Measurements from ENCODE around the gene CNKSR2.

Gene CNKSR2

GRCh38 chrX:21660156-21660555 lies 285.9 kb downstream of the CNKSR2 start:
- Histone ChIP-seq H4K20me1 (ENCODE audit: insufficient read depth, low read length) (no peaks in the 10 kb centered on the region), H3K36me3 (replicated peaks; ENCODE audit: insufficient read depth, low read length) (no peaks in the 10 kb centered on the region), H3K9me2 (replicated peaks; ENCODE audit: insufficient read depth, low read length) (no peaks in the 10 kb centered on the region), H3K4me1 (ENCODE audit: low read length) (no peaks in the 10 kb centered on the region), H3K79me2 (ENCODE audit: low read length) (no peaks in the 10 kb centered on the region), H3K9ac (ENCODE audit: low read length) (no peak overlapping the region), H3K27ac (ENCODE audit: low read length) (no peak overlapping the region), H3K27me3 (replicated peaks; ENCODE audit: insufficient read depth, low read length) (no peaks in the 10 kb centered on the region), H3K4me3 (ENCODE audit: low read length) (no peak overlapping the region), H2AFZ (ENCODE audit: low read length) (no peak overlapping the region), H3K4me2 (ENCODE audit: low read depth, low read length) (no peak overlapping the region), H3K9me3 (replicated peaks; ENCODE audit: insufficient read depth, low read length) (no peaks in the 10 kb centered on the region), H3F3A (ENCODE audit: insufficient read depth, low read length) (no peaks in the 10 kb centered on the region)
- no peak for DNase-seq
- TF ChIP-seq EZH2phosphoT487 (IDR thresholded peaks at IDR 0.05; ENCODE audit: low read length) (no peak), EZH2 (optimal IDR thresholded peaks at IDR 0.05; ENCODE audit: low read depth, low read length) (no peak)

- no peak for DNase-seq
- no peak for TF ChIP-seq EZH2 (optimal IDR thresholded peaks at IDR 0.05; ENCODE audit: low read depth, low read length)
- no peak for TF ChIP-seq EZH2phosphoT487 (IDR thresholded peaks at IDR 0.05; ENCODE audit: low read length)
- Histone ChIP-seq H3K4me3 (ENCODE audit: low read length) (no peak overlapping the region), H3F3A (ENCODE audit: insufficient read depth, low read length) (no peaks in the 10 kb centered on the region), H4K20me1 (ENCODE audit: insufficient read depth, low read length) (no peaks in the 10 kb centered on the region), H3K9ac (ENCODE audit: low read length) (no peak overlapping the region), H3K9me3 (replicated peaks; ENCODE audit: insufficient read depth, low read length) (no peaks in the 10 kb centered on the region), H3K79me2 (ENCODE audit: low read length) (no peaks in the 10 kb centered on the region), H3K4me2 (ENCODE audit: low read depth, low read length) (no peak overlapping the region), H3K27me3 (replicated peaks; ENCODE audit: insufficient read depth, low read length) (no peaks in the 10 kb centered on the region), H3K4me1 (ENCODE audit: low read length) (no peaks in the 10 kb centered on the region), H2AFZ (ENCODE audit: low read length) (no peak overlapping the region), H3K36me3 (replicated peaks; ENCODE audit: insufficient read depth, low read length) (no peaks in the 10 kb centered on the region), H3K27ac (ENCODE audit: low read length) (no peak overlapping the region), H3K9me2 (replicated peaks; ENCODE audit: insufficient read depth, low read length) (no peaks in the 10 kb centered on the region)
Observed at GRCh38 chrX:21661316-21661715, 287.1 kb downstream of the CNKSR2 start.

- H3F3A ChIP-seq (ENCODE audit: insufficient read depth, low read length) = no peaks in the 10 kb centered on the region
- no peaks in the 10 kb centered on the region for H3K36me3 ChIP-seq (replicated peaks; ENCODE audit: insufficient read depth, low read length)
- no peak overlapping the region for H3K9ac ChIP-seq (ENCODE audit: low read length)
- no peaks in the 10 kb centered on the region for H4K20me1 ChIP-seq (ENCODE audit: insufficient read depth, low read length)
- no peak overlapping the region for H3K4me2 ChIP-seq (ENCODE audit: low read depth, low read length)
- no peaks in the 10 kb centered on the region for H3K4me1 ChIP-seq (ENCODE audit: low read length)
- H3K27me3 ChIP-seq (replicated peaks; ENCODE audit: insufficient read depth, low read length) = no peaks in the 10 kb centered on the region
- H3K9me3 ChIP-seq (replicated peaks; ENCODE audit: insufficient read depth, low read length) = no peaks in the 10 kb centered on the region
- no peak for TF ChIP-seq EZH2 (optimal IDR thresholded peaks at IDR 0.05; ENCODE audit: low read depth, low read length)
- no peaks in the 10 kb centered on the region for H3K9me2 ChIP-seq (replicated peaks; ENCODE audit: insufficient read depth, low read length)
- no peak for DNase-seq
- H2AFZ ChIP-seq (ENCODE audit: low read length) = no peak overlapping the region
- no peak overlapping the region for H3K27ac ChIP-seq (ENCODE audit: low read length)
- no peaks in the 10 kb centered on the region for H3K79me2 ChIP-seq (ENCODE audit: low read length)
- no peak overlapping the region for H3K4me3 ChIP-seq (ENCODE audit: low read length)
Observed at GRCh38 chrX:21662761-21663160, 288.5 kb downstream of the CNKSR2 start.

GRCh38 chrX:21666252-21666651 lies 292.0 kb downstream of the CNKSR2 start:
- Histone ChIP-seq H3K9ac (ENCODE audit: low read length) (no peak overlapping the region), H3K36me3 (replicated peaks; ENCODE audit: insufficient read depth, low read length) (no peaks in the 10 kb centered on the region), H2AFZ (ENCODE audit: low read length) (no peak overlapping the region), H3F3A (ENCODE audit: insufficient read depth, low read length) (no peaks in the 10 kb centered on the region), H3K4me1 (ENCODE audit: low read length) (no peaks in the 10 kb centered on the region), H3K27ac (ENCODE audit: low read length) (no peak overlapping the region), H3K9me3 (replicated peaks; ENCODE audit: insufficient read depth, low read length) (no peaks in the 10 kb centered on the region), H3K27me3 (replicated peaks; ENCODE audit: insufficient read depth, low read length) (no peaks in the 10 kb centered on the region), H3K4me2 (ENCODE audit: low read depth, low read length) (no peak overlapping the region), H3K4me3 (ENCODE audit: low read length) (no peak overlapping the region), H4K20me1 (ENCODE audit: insufficient read depth, low read length) (no peaks in the 10 kb centered on the region), H3K79me2 (ENCODE audit: low read length) (no peaks in the 10 kb centered on the region), H3K9me2 (replicated peaks; ENCODE audit: insufficient read depth, low read length) (no peaks in the 10 kb centered on the region)
- TF ChIP-seq EZH2phosphoT487 (IDR thresholded peaks at IDR 0.05; ENCODE audit: low read length) (no peak), EZH2 (optimal IDR thresholded peaks at IDR 0.05; ENCODE audit: low read depth, low read length) (no peak)
- TF ChIP-seq, protein P1, sequence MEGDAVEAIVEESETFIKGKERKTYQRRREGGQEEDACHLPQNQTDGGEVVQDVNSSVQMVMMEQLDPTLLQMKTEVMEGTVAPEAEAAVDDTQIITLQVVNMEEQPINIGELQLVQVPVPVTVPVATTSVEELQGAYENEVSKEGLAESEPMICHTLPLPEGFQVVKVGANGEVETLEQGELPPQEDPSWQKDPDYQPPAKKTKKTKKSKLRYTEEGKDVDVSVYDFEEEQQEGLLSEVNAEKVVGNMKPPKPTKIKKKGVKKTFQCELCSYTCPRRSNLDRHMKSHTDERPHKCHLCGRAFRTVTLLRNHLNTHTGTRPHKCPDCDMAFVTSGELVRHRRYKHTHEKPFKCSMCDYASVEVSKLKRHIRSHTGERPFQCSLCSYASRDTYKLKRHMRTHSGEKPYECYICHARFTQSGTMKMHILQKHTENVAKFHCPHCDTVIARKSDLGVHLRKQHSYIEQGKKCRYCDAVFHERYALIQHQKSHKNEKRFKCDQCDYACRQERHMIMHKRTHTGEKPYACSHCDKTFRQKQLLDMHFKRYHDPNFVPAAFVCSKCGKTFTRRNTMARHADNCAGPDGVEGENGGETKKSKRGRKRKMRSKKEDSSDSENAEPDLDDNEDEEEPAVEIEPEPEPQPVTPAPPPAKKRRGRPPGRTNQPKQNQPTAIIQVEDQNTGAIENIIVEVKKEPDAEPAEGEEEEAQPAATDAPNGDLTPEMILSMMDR (IDR thresholded peaks at IDR 0.05; ENCODE audit: low read length) = no peak
- DNase-seq = no peak

DNA sequence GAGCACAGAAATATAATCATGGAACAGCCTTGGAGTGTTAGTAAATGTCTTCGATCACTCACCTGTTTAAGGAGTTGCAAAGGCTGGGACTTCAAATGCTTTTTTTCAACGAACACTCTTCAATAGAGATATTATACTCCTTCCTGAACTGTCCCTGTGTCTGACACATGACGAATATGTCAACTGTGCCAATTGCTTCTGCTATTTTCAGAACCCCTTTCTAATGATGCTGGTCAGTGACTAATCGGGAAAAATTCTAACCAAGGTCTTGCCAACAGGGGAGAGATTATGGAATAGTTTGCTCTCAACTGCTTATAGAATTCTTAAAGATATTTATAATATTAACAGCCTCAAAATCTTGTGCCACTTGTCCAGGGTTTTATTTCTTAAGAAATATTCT lies 292.5 kb downstream of the CNKSR2 start:
- no peaks in the 10 kb centered on the region for H3K9me3 ChIP-seq (replicated peaks; ENCODE audit: insufficient read depth, low read length)
- H3F3A ChIP-seq (ENCODE audit: insufficient read depth, low read length) = no peaks in the 10 kb centered on the region
- no peaks in the 10 kb centered on the region for H3K79me2 ChIP-seq (ENCODE audit: low read length)
- no peaks in the 10 kb centered on the region for H3K36me3 ChIP-seq (replicated peaks; ENCODE audit: insufficient read depth, low read length)
- DNase-seq = no peak
- H3K27me3 ChIP-seq (replicated peaks; ENCODE audit: insufficient read depth, low read length) = no peaks in the 10 kb centered on the region
- no peak overlapping the region for H2AFZ ChIP-seq (ENCODE audit: low read length)
- no peak overlapping the region for H3K4me3 ChIP-seq (ENCODE audit: low read length)
- no peaks in the 10 kb centered on the region for H4K20me1 ChIP-seq (ENCODE audit: insufficient read depth, low read length)
- H3K27ac ChIP-seq (ENCODE audit: low read length) = no peak overlapping the region
- TF ChIP-seq EZH2 (optimal IDR thresholded peaks at IDR 0.05; ENCODE audit: low read depth, low read length) = no peak
- TF ChIP-seq EZH2phosphoT487 (IDR thresholded peaks at IDR 0.05; ENCODE audit: low read length) = no peak
- TF ChIP-seq, protein P1 (IDR thresholded peaks at IDR 0.05; ENCODE audit: low read length) = no peak
- H3K4me2 ChIP-seq (ENCODE audit: low read depth, low read length) = no peak overlapping the region
- H3K9me2 ChIP-seq (replicated peaks; ENCODE audit: insufficient read depth, low read length) = no peaks in the 10 kb centered on the region
- no peak overlapping the region for H3K9ac ChIP-seq (ENCODE audit: low read length)
- H3K4me1 ChIP-seq (ENCODE audit: low read length) = no peaks in the 10 kb centered on the region
